NT2/D1 (cell line): ENCODE data around the gene PLXNC1.

Source experiments
- SUZ12 ChIP-seq: IDR thresholded peaks from 2 replicates; pipeline ENCODE4 v1.6.1; 2011; ENCODE audit not compliant: insufficient read length, insufficient read depth; ENCODE audit errors: extremely low read depth
- YY1 ChIP-seq: IDR thresholded peaks from 2 replicates; pipeline ENCODE4 v1.6.1; 2011; ENCODE audit not compliant: insufficient read length, insufficient read depth

- TF ChIP-seq YY1 (no peak), SUZ12 (no peak)
Measured at GRCh38 chr12:94165670-94166364, 17.4 kb downstream of the PLXNC1 start.
